Stimulated activated CD8-positive, alpha-beta memory T cell treated with anti-CD3 and anti-CD28 coated beads, Interleukin-7, amount 100 ng/mL, for 4 hours (primary cell): ENCODE results near the gene TMEM187.

Experiments
- DNase-seq, 2 donors: peaks; one replicate each; pipeline ENCODE4 v3.0.0-alpha.2; 2020; ENCODE audit warnings: low read depth in 2 of 2

TMEM187 gene

DNA sequence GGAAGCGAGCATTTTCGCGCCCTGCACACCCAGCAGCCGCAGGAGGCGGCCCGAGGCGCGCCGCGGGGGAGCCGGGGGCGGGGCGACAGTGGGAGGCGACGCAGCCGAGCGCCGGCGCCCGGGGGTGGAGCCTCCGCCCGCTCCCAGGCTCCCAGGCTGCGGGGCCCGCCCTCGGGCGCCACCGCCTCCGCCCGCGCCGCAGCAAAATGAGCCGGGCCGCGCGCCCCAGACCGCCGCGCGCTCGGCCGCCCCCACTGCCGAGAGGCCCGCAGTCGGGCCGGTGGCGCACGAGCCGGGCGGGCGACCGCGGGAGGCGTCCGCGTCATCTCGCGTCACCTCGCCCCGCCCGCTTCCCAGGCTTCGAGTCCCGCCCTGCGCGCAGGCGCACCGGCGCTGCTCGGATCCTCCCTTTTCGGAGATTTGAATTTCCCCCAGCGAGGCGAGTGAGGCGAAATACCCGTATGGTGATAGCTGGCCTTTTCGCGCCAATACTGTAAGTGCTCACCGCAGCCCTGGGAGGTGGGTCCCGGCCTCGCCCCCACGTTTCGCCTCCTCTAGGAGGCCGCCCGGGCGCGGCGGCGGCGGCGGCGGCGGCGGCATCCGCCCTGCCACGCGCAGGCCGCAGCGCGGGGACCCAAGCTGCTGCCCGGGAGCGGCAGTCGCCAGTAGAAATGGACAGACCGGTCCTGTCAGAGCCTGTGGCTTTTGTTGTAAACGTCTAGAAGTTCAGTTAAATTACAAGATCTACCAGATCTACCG lies at the start of gene TMEM187:
Gene TMEM187 (plus strand): TSS at position 387 of the 759 bp plus-strand sequence. CDS start 9,309 bp downstream, outside the sequence.
- peak; percentile 75 to 87 for DNase-seq

GRCh38 chrX:153922932-153923857 lies 49.4 kb upstream of the TMEM187 start:
- DNase-seq: no peak

DNA sequence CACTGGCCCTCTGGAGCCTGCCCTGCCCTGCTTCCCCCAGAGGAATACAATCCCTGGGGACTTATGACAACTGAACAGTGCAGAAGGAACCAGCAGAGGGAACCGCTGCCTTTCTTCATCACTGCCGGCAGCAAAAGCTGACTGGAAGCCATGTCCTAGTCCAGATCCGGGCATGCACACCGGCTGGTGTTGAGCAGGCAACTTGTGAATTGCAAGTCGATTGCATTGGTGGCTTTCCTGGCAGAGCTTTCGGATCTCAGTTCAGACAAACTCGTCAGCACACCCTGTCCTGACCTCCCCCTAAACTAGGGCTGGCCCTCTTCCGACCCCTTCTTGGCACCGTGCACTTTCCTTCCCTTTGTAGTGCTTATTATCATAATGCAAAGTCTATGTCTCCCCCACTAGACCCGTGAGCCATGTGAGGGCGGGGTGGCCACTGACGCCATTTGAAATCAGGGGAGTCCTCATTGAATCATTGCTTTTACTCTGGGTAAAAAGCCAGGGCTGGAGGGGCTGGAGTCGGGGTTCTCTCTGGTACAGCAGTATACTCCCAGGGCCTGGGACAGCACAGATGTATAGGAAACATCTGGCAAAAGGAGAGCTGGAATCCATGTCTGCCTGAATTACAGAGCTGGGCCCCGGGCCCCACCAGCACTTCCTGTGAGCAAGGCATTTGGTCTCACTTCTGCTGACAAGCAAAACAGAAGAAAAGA lies 48.2 kb upstream of the TMEM187 start:
- DNase-seq: no peak

GRCh38 chrX:153925387-153925738 lies 47.2 kb upstream of the TMEM187 start:
- DNase-seq: no peak

- peak in 1 of 2 donors; percentile 58 for DNase-seq
Measured at GRCh38 chrX:153925739-153926551, 46.6 kb upstream of the TMEM187 start, which contains the start of gene ARHGAP4. Gene ARHGAP4, minus strand, starts transcription at chrX:153926264. Its CDS starts 62 bp downstream, at chrX:153926202.

DNA sequence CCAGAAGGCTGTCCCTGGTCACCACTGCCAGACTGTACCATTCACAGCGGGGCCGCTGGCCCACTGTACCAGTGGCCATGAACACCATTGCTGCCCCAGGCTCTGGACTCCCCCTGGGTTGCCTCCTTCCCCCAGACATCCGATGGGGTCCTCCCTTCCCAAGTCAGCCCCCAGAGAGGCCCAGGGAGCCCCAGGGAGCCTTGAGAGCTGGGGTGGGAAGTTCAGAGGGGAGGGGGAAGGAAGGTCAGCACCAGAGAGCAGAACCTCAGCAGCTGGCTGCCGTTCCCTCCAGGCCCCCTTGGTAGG lies 46.0 kb upstream of the TMEM187 start:
- no peak for DNase-seq

DNA sequence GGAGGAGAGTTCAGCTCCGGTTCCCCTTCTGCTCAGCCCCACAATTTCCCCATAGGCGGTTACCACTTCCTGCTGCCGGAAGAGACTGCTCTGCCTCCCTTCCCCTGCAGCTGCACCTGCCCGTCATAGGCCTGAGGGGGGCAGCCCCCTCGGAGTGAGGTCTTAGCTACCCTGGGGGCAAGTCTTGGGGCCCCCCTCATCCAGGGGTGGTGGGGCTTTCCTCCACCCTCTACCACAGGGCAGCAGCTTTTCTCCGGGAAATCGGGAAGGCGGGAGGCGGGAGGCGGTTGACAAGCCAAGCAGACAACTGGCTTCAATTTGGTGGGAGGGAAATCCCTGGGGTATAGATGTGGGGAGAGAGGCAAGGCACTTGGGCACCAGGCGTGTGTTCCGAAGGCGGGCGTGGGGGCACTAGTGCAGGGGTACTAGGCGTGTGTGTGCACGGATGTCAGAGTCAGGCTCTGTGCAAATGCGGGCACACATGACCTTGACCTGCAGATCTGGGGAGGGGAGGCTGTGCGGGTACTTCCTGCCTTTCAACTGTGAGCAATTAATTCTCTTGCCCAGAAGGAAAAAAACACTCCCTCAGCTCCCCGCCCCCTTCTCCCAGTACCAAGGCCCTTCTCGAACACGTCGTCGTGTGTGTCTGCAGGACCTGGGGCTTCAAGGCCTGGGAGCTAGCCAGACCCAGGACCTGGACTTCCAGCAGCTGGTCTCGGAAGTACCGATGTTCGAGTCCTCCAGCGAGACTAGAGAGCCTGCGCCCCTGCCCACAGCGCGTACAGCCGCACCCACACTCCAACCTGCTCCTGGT lies 45.5 kb upstream of the TMEM187 start:
- DNase-seq: peak; percentile 63 to 74

DNA sequence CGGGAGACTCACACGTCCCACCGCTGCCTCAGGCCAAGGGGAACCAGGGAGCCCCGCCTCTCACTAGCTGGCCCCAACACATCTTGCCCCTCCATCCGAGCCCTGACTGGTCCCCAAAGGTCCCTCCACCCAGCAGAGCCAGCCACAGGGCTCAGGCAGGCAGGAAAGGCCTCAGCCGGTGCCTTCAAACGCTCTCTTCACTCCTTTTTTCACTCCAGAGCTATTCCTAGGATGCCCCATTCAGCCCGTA lies 45.0 kb upstream of the TMEM187 start:
- no peak for DNase-seq

GRCh38 chrX:153927922-153928760 lies 44.4 kb upstream of the TMEM187 start:
- DNase-seq: peak; percentile 87 to 94

DNA sequence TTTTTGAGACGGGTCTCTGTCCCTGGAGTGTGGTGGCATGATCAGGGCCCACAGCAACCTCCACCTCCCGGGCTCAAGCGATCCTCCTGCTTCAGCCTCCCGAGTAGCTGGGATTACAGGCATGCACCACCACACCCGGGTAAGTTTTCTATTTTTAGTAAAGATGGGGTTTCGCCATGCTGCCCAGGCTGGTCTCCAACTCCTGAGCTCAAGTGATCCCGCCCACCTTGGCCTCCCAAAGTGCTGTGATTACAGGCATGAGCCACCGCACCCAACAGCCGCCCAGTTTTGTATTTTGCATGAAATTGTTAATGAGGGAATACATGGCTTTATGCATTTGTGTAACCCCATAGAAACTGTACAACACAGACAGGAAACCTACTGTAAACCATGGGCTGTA lies 43.7 kb upstream of the TMEM187 start:
- DNase-seq: no peak

- no peak for DNase-seq
Measured at GRCh38 chrX:153929576-153929975, 43.0 kb upstream of the TMEM187 start.

- no peak for DNase-seq
Measured at GRCh38 chrX:153930011-153930910, 42.3 kb upstream of the TMEM187 start.

DNA sequence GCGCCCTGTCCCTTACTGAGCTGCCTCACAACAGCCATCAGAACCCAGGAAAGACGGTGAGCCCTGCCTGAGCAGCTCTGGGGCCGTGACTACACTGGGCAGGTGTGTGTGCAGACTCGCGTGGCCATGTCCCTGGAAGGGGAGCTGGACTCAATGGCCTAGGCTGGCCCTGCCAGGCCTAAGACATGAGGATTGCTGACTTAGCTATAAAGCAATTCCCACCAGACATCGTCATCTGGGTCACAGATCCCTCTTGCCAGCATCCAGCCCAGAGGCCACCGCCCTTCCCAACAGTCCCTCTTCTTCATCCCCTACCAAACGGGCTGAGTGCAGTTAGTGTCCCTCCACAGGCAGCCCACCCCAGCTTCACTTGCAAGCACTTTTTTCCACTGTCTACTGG lies 41.4 kb upstream of the TMEM187 start:
- DNase-seq: no peak

GRCh38 chrX:153931748-153932147 lies 40.8 kb upstream of the TMEM187 start:
- DNase-seq: no peak

- DNase-seq: no peak
Measured at GRCh38 chrX:153932220-153932915, 40.2 kb upstream of the TMEM187 start.

DNA sequence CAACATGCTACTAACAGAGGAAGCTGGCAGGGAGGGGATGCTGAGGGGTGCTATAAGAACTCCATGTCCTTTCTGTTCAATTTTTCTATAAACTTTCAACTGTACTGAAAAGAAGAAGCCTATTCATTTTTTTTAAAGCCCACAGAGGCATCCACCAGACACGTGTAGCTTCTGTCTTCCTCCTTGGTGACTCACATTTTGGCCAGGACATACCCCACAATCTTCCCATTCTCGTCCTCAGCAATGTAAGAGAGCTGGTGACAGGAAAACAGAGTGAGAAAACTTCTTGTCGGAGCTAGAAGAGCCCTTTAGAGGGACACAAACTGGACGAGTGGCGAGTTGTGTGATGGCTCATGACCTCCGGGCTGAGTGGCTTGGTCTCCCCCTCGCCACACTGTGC lies 38.8 kb upstream of the TMEM187 start:
- no peak for DNase-seq

GRCh38 chrX:153934148-153934761 lies 38.3 kb upstream of the TMEM187 start:
- no peak for DNase-seq
